HG03025 (cell line): ENCODE data around the gene GALNT10.

Experiments used
- ATAC-seq: cut with Tn5 transposase; IDR thresholded peaks from one replicate; pipeline ENCODE4 v1.9.1; 2021; ENCODE audit warnings: mild to moderate bottlenecking, moderate library complexity; ENCODE audit not compliant: unreplicated experiment, low FRiP score

Gene GALNT10

GRCh38 chr5:154201108-154201769 lies 10.7 kb downstream of the GALNT10 start:
- ATAC-seq = no peak

GRCh38 chr5:154202379-154203260 lies 12.1 kb downstream of the GALNT10 start:
- peak; percentile 96 for ATAC-seq

- ATAC-seq = no peak
Observed at GRCh38 chr5:154203798-154204578, 13.5 kb downstream of the GALNT10 start.

GRCh38 chr5:154205441-154206117 lies 15.0 kb downstream of the GALNT10 start:
- ATAC-seq = no peak

- no peak for ATAC-seq
Observed at GRCh38 chr5:154206311-154206710, 15.8 kb downstream of the GALNT10 start.

- ATAC-seq = no peak
Observed at GRCh38 chr5:154207204-154207603, 16.7 kb downstream of the GALNT10 start.

GRCh38 chr5:154209591-154210081 lies 19.1 kb downstream of the GALNT10 start:
- no peak for ATAC-seq

- no peak for ATAC-seq
Observed at GRCh38 chr5:154210163-154210562, 19.6 kb downstream of the GALNT10 start.

GRCh38 chr5:154211641-154212390 lies 21.3 kb downstream of the GALNT10 start:
- no peak for ATAC-seq

GRCh38 chr5:154213592-154213991 lies 23.1 kb downstream of the GALNT10 start:
- ATAC-seq = no peak

- ATAC-seq = no peak
Observed at GRCh38 chr5:154214371-154215106, 24.0 kb downstream of the GALNT10 start.

GRCh38 chr5:154215571-154216325 lies 25.2 kb downstream of the GALNT10 start:
- ATAC-seq = no peak

GRCh38 chr5:154217462-154217861 lies 26.9 kb downstream of the GALNT10 start:
- ATAC-seq = no peak

GRCh38 chr5:154218786-154219185 lies 28.3 kb downstream of the GALNT10 start:
- ATAC-seq = no peak

GRCh38 chr5:154220625-154221024 lies 30.1 kb downstream of the GALNT10 start:
- no peak for ATAC-seq

GRCh38 chr5:154221371-154221896 lies 30.9 kb downstream of the GALNT10 start:
- ATAC-seq = no peak

GRCh38 chr5:154222414-154222813 lies 31.9 kb downstream of the GALNT10 start:
- no peak for ATAC-seq

GRCh38 chr5:154223320-154223719 lies 32.8 kb downstream of the GALNT10 start:
- no peak for ATAC-seq
